ENCODE results near the gene CFAP52.
"Not testable (repeated sequence)": the region's sequence is repeated elsewhere in the genome, so short reads cannot be mapped to it uniquely, and the experiment has no call there.

Gene CFAP52

DNA sequence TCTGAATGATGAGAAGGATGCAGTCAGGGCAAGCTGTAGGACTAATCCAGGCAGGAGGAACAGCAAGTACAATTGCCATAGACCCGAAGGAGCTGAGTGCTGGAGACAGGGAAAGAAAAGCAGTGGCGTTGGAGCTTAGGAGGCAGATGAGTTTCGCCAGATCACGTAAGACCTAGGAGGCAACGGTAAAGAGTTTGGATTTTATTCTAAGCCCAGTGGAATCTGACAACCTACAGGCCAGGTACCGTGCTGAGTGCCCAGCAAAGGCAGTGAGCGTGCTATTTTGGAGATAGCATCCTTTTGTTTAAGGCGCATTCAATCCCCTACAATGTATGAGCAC lies 70.1 kb downstream of the CFAP52 start:
- DNase-seq (ENCODE audit: low read depth, low spot score), result no peak

DNA sequence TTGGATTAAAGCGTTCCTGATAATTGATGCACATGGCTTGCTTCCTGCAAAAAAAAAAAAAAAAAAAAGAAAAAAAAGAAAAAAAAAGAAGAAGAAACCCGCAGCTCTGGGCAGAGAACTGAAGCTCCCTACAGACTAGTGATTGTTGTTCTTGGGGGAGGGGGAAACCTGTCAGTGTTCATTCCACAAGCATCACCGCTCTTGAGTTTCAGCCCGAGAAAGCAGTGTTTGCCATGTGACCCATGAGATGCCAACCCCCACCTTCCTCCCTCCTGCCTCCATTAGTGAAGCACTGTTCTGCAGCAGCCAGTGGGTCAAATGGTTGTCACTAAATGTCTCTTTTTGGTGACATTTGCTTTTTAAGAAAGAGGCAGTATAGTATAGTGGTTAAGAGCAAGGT lies 70.6 kb downstream of the CFAP52 start:
- DNase-seq (ENCODE audit: low read depth, low spot score), result no peak

DNA sequence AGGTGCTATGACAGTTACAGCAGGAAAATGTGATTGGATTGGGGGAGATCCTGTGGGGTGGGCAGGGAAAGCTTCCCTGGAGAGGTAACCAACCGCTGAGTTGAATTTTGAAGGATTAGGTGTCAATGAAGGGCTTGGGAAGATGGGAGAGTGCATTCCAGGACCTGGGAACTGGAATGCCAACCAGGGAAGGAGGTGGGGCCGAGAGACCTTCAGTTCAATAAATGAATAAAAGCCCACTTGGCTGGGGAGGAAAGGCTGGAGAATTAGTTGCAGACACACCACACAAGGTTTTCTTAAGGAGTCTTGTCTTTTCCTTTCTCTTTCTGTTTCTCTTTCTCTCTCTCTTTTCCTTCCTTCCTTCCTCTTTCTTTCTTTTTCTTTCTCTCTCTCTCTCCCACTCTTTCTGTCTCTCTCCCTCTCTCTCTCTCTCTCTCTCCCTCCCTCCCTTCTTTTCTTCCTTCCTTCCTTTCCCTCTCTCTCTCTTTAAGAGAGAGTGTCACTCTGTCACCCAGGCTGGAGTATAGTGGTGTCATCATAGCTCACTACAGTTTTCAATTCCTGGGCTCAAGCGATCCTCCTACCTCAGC lies 72.2 kb downstream of the CFAP52 start:
- no peak for DNase-seq (ENCODE audit: low read depth, low spot score)

- DNase-seq (ENCODE audit: low read depth, low spot score), result no peak
Measured at GRCh38 chr17:9658593-9659211, 82.3 kb downstream of the CFAP52 start.

- no peak for DNase-seq (ENCODE audit: low read depth, low spot score)
Measured at GRCh38 chr17:9661027-9661426, 84.6 kb downstream of the CFAP52 start.

DNA sequence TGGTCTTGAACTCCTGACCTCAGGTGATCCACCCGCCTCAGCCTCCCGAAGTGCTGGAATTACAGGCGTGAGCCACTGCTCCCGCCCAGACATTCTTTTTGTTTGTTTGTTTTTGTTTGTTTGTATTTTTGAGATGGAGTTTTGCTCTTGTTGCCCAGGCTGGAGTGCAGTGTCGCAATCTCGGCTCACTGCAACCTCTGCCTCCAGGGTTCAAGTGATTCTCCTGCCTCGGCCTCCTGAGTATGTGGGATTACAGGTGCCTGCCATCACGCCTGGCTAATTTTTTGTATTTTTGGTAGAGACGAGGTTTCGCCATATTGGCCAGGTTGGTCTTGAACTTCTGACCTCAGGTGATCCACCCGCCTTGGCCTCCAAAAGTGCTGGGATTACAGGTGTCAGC lies 87.1 kb downstream of the CFAP52 start:
- DNase-seq (ENCODE audit: low read depth, low spot score), result not testable (repeated sequence)

- no peak for DNase-seq (ENCODE audit: low read depth, low spot score)
Measured at GRCh38 chr17:9666461-9667050, 90.1 kb downstream of the CFAP52 start.

- DNase-seq (ENCODE audit: low read depth, low spot score), result no peak
Measured at GRCh38 chr17:9668517-9668916, 92.1 kb downstream of the CFAP52 start.

- no peak for DNase-seq (ENCODE audit: low read depth, low spot score)
Measured at GRCh38 chr17:9669551-9670008, 93.1 kb downstream of the CFAP52 start.

DNA sequence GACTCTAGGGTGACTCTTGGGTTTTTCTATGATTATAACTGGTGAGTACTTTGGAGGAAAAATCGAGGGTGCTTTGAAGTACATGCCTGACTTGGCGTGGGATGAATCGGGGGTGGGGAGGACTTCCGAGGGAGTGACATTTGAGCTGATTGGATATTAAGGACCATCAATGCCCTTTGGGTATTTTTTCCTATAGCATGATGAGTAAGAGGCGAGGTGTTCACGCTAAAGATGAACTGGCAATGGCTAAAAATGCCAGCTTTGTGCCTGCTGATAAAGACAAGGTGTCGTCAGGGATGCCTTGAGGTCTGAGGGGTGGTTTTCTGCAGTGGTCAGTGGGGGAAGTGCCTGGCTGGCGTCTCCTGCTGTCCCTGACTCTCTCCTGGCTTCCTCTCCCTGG lies 94.2 kb downstream of the CFAP52 start:
- no peak for DNase-seq (ENCODE audit: low read depth, low spot score)

DNA sequence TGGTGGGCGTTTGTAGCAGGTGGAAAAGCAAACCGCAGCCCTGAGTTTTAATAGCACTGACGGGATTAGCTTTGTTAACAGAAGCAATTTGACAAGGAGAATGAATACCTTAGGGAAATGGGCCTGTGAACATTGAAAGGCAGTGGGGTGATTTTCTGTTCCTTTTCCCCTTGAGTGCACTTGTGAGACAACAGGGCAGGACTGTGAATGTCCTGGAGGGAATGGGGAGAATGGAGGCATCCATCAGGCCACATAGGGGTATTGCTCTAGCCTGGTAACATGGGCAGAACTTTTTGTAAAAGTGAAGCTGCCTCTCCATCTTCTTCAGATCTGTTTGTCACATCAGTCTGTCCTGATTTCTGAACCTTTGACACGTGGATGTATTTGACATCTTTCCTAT lies 95.1 kb downstream of the CFAP52 start:
- no peak for DNase-seq (ENCODE audit: low read depth, low spot score)

DNA sequence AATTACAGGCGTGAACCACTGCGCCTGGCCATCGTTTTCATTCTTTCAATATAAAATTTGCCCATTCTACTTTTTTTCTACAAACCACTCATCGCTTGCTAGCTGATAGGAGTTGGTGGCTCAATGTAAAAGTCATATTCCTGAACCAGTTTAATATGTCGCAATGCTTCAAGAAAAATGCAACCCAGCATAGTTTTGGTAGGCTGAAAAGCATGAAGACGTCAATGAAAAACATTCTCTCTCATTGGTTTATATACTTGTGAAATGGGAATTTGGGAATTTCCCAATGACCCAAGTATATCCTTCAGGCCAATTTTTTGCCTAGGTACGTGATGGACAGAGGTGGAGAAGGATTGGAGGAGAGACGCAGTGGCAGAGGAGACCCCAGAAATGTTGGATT lies 95.8 kb downstream of the CFAP52 start:
- no peak for DNase-seq (ENCODE audit: low read depth, low spot score)

DNA sequence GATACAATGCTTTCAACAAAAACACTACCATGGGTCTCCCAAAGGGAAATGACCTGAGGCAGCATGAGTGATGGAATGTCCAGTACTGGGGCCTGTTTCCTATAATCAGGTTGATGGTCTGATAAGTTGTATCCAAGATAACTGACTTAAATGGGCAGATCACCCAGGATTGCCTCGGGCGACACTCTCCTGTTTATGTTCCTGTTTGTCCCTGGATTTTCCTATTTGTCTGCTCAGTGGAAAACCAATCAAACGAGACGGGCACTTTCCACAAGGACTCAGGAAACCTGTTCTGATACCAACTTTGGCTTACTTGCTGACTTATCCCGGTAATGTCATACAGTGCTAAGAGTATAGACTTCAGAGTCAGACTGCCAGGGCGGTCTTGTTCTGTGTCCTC lies 96.2 kb downstream of the CFAP52 start:
- DNase-seq (ENCODE audit: low read depth, low spot score), result no peak

DNA sequence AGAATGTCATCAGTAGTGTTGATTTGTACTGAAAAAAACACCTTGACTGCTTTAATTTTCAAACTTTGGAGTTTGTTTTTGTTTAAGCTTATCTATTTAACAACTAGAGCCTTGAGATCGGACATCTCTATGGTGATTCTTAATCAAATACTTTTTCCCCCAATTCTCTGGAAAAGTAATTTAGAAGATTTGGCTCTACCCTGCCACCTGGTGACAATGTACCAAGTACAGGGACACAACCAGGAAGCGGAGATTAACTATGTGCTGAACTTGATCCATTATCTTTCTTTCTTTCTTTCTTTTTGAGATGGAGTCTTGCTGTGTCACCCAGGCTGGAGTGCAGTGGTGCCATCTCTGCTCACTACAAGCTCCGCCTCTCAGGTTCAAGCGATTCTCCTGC lies 99.6 kb downstream of the CFAP52 start:
- DNase-seq (ENCODE audit: low read depth, low spot score), result no peak

DNA sequence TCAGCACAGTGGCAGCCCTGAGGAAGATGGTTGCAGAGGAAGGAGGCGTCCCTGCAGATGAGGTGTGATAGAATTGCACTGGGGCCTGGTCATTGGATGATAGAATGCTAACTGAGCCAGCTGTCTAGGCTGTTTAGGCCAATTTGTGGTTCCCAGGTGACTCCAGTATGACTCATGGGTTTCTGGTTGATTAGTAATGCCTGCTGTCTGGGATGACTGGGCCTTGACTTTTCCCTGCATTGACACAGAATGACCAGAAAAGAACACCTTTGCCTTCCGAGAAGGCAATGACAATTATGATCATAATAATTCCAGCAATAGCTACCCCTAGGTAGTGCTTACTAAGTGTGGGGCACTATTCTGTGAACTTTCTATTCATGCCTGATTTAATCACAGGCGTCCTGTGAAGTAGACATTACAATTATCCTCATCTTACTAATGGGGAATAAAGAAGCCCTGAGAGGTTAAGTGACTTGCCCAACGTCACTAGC lies 100.4 kb downstream of the CFAP52 start:
- DNase-seq (ENCODE audit: low read depth, low spot score), result no peak

DNA sequence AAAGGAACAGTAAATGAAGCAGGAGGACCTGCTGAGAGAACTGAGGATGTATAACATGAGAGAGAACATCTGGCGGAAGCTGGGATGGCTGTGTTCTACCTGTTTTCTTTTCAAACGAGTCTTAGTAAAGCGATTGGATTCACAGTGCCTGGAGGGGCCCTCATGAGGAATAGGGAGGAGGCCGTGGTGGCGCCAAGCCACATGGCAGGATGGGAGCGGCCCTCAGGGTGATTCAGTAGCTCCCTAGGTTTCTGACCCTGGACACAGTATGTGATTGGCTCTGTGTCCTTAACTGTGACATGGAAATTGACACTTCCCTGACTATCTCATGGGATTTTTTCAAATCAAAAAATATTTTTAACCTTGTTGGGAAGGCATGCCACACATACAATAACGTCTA lies 101.0 kb downstream of the CFAP52 start:
- DNase-seq (ENCODE audit: low read depth, low spot score), result no peak

- DNase-seq (ENCODE audit: low read depth, low spot score), result no peak
Measured at GRCh38 chr17:9677896-9678295, 101.5 kb downstream of the CFAP52 start.

DNA sequence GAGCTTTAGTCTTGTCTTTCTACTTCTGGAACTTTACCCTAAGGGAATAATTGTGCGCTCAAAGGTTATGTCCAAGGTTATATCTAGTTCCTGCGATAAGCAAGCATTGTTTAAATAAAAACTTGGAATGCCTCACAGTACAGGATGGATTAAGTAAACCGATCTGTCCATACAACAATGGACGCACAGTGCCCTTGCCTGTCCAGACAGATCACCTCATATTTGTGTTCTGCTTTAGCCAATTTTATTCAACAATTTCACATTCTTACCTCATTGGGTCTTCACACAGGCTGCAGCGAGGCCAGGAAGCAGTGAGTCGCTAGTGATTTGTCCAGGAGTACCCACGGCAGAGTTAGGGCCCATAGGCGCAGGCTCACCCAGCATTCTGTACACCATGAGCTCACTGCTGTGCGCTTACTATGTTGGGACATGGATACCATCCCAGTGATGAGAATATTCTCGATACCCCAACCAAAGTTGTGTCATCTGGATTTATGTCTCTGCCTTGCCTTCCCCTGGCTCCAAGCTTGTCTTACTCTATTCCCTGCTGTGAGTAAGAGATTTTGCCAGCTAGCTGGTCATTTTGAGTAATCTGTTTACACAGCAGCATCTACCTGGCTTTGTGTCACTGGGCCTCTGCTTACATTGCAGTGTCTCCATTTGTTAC lies 108.6 kb downstream of the CFAP52 start:
- no peak for DNase-seq (ENCODE audit: low read depth, low spot score)
